Colonic mucosa (tissue), 4 donors: ENCODE data around the gene ASTN2. TPM values are rescaled to one million over a fixed set of nuclear protein-coding genes. Genes with fewer than 3 reads are reported as not detected.

Experiments
- DNase-seq: peaks from one replicate; pipeline ENCODE4 v3.0.0-alpha.2; 2020
- H3K27ac ChIP-seq: fragments of 200-600 bp; one replicate; pipeline ENCODE4 v1.8.0; 2021
- H3K27me3 ChIP-seq: fragments of 200-600 bp; one replicate; pipeline ENCODE4 v1.8.0; 2021
- H3K36me3 ChIP-seq: fragments of 200-600 bp; one replicate; pipeline ENCODE4 v1.8.0; 2021
- H3K4me1 ChIP-seq: fragments of 200-600 bp; one replicate; pipeline ENCODE4 v1.8.0; 2021; ENCODE audit warnings: mild to moderate bottlenecking
- H3K4me3 ChIP-seq: fragments of 200-600 bp; one replicate; pipeline ENCODE4 v1.8.0; 2021
- H3K9ac ChIP-seq, 2 donors: one replicate each; pipeline ENCODE4 v1.7.0; 2013; ENCODE audit warnings: control low read depth in 2 of 2, low read depth in 2 of 2, low read length in 2 of 2
- H3K9me3 ChIP-seq: fragments of 200-600 bp; one replicate; pipeline ENCODE4 v1.8.0; 2021
- CTCF ChIP-seq: fragments of 200-600 bp; IDR thresholded peaks from one replicate; pipeline ENCODE4 v1.8.0; 2022; ENCODE audit warnings: antibody characterized with exemption, mild to moderate bottlenecking
- intact Hi-C: fragments of 100-400 bp; cut with DNase I; formaldehyde crosslinking; loops from one replicate; pipeline ENCODE4 v1.14.1; 2022
- total RNA-seq, 2 donors: library from RNA; stranded (reverse); fragmentation: NEBNext Ultra II Directional in 1 of 2; extraction: Animal tissue kit (Norgen Biotek cat#: 25700) in 1 of 2; gene quantifications; one replicate each; pipeline ENCODE4 v1.2.1, GENCODE V29; 2021
- donor health status: healthy.
- donor health status: DM: no; HTN: no; CAD: no.
- donor health status: DM: no; HTN: no; CAD: no.

Gene ASTN2
- total RNA-seq, 2 donors from 2014 or later = 2.5 to 6.1 TPM

DNA sequence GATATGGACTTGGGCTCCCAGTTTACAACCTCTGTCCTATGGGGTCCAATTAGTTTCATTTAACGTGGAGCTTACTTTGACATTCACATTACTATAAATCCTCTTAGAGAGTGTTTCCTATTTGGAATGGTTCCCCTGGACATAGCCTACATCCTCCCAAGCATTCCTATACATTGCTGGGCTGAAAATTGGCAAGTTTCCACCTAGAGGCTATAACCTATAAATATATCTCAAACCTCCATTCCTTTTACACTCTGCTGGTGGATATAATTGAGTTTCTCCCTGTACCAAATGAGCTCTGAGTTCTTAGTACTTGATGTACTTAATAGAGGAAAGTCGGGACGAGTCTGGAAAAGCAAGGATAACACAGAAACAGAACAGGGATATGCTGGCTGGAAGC is 172.8 kb downstream of the ASTN2 start:
- no peaks in the 10 kb centered on the region for H3K9me3 ChIP-seq
- no peak overlapping the region for H3K27ac ChIP-seq
- H3K27me3 ChIP-seq = no peaks in the 10 kb centered on the region
- H3K4me3 ChIP-seq = no peak overlapping the region
- H3K36me3 ChIP-seq = no peaks in the 10 kb centered on the region
- no peaks in the 10 kb centered on the region for H3K4me1 ChIP-seq
- DNase-seq = no peak
- H3K9ac ChIP-seq = no peak overlapping the region
- intact Hi-C loops = no loop called here
- no peak for TF ChIP-seq CTCF

GRCh38 chr9:117239428-117239827 is 175.4 kb downstream of the ASTN2 start:
- intact Hi-C loops = no loop called here

DNA sequence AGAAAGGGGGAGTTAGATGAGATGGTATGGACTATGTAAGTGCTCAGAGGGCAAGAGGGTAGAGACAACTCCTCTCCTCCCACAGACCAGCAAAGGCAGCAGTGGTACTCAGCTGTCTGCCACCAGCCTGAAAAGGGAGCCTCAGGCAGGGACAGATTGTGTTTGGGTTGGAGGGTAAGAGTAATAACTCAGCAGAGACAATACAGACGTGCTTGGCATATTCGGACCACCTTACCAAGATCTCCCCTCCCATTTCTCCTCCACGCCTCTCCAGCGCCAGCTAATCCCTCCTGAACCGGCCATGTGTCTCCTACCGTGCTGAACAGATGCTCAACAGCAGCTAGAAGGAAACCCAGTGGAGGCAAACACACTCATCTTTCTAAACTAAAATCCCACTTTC is 180.8 kb downstream of the ASTN2 start:
- no peak overlapping the region for H3K27ac ChIP-seq
- H3K9ac ChIP-seq = no peak overlapping the region
- H3K27me3 ChIP-seq = no peaks in the 10 kb centered on the region
- H3K36me3 ChIP-seq = no peaks in the 10 kb centered on the region
- intact Hi-C loops = no loop called here
- no peaks in the 10 kb centered on the region for H3K4me1 ChIP-seq
- TF ChIP-seq CTCF = no peak
- DNase-seq = no peak
- H3K9me3 ChIP-seq = no peaks in the 10 kb centered on the region
- no peak overlapping the region for H3K4me3 ChIP-seq

More at GRCh38 chr9:117239428-117239827, 175.4 kb downstream of the ASTN2 start:
- no peaks in the 10 kb centered on the region for H3K9me3 ChIP-seq
- no peak for DNase-seq
- no peaks in the 10 kb centered on the region for H3K27me3 ChIP-seq
- no peak overlapping the region for H3K9ac ChIP-seq
- H3K4me1 ChIP-seq = no peaks in the 10 kb centered on the region
- H3K27ac ChIP-seq = no peak overlapping the region
- no peak overlapping the region for H3K4me3 ChIP-seq
- no peaks in the 10 kb centered on the region for H3K36me3 ChIP-seq
- TF ChIP-seq CTCF = no peak

DNA sequence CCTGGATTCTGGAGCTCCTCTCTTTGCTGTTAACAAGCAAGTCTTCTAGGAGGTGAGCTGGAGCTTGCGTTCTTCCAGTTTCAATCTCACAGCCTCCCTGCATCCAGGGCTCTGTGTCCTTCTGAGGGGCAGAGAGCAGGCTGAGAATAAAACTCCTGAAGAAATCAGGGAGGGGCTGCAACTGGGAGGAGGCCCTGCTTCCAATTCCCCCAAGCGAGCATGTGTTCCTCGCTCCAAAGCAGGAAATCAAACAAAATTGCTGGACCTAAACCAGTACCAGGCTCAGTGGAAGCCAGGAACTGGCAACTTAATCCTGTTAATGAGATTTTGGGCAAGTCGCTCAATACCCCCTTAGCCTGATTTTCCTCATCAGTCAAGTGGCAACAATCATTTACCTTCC is 181.8 kb downstream of the ASTN2 start:
- Histone ChIP-seq H3K9ac (no peak overlapping the region), H3K27ac (no peak overlapping the region), H3K36me3 (no peaks in the 10 kb centered on the region), H3K4me3 (no peak overlapping the region), H3K9me3 (no peaks in the 10 kb centered on the region), H3K27me3 (no peaks in the 10 kb centered on the region), H3K4me1 (no peaks in the 10 kb centered on the region)
- TF ChIP-seq CTCF = no peak
- intact Hi-C loops = no loop called here
- no peak for DNase-seq

- DNase-seq = no peak
- no peak for TF ChIP-seq CTCF
- Histone ChIP-seq H3K4me1 (no peaks in the 10 kb centered on the region), H3K9ac (no peak overlapping the region), H3K27ac (no peak overlapping the region), H3K27me3 (no peaks in the 10 kb centered on the region), H3K9me3 (no peaks in the 10 kb centered on the region), H3K4me3 (no peak overlapping the region), H3K36me3 (no peaks in the 10 kb centered on the region)
- intact Hi-C loops = no loop called here
These were observed 182.6 kb downstream of the ASTN2 start for GRCh38 chr9:117232281-117232680.

- Histone ChIP-seq H3K27me3 (no peaks in the 10 kb centered on the region), H3K27ac (no peak overlapping the region), H3K4me3 (no peak overlapping the region), H3K9ac (no peak overlapping the region), H3K4me1 (no peaks in the 10 kb centered on the region), H3K36me3 (no peaks in the 10 kb centered on the region), H3K9me3 (no peaks in the 10 kb centered on the region)
- no peak for TF ChIP-seq CTCF
- DNase-seq = no peak
- intact Hi-C loops = no loop called here
These were observed 183.8 kb downstream of the ASTN2 start for GRCh38 chr9:117231012-117231411.
